NT2/D1 (cell line): ENCODE data around the gene P2RX3.

Source experiments
- DNase-seq: peaks from one replicate; pipeline ENCODE4 v3.0.0-alpha.2; 2011; ENCODE audit warnings: low read depth, low spot score
- H3K27me3 ChIP-seq: 2 replicates; pipeline ENCODE4 v1.6.0; 2011; ENCODE audit warnings: mild to moderate bottlenecking; ENCODE audit not compliant: insufficient read length, insufficient read depth
- H3K36me3 ChIP-seq: 2 replicates; pipeline ENCODE4 v1.6.1; 2011; ENCODE audit warnings: mild to moderate bottlenecking, low read length, mixed read lengths; ENCODE audit not compliant: insufficient read depth, insufficient read length
- H3K4me1 ChIP-seq: 2 replicates; pipeline ENCODE4 v1.5.1; 2011; ENCODE audit not compliant: insufficient read depth, insufficient read length
- H3K4me3 ChIP-seq: 2 replicates; pipeline ENCODE4 v1.5.1; 2011; ENCODE audit warnings: low read depth; ENCODE audit not compliant: insufficient read length
- H3K9ac ChIP-seq: 2 replicates; pipeline ENCODE4 v1.6.0; 2011; ENCODE audit warnings: low read depth; ENCODE audit not compliant: insufficient read length
- H3K9me3 ChIP-seq: 2 replicates; pipeline ENCODE4 v1.5.1; 2011; ENCODE audit warnings: mild to moderate bottlenecking, low read length; ENCODE audit not compliant: insufficient read depth
- SUZ12 ChIP-seq: IDR thresholded peaks from 2 replicates; pipeline ENCODE4 v1.6.1; 2011; ENCODE audit not compliant: insufficient read length, insufficient read depth; ENCODE audit errors: extremely low read depth
- YY1 ChIP-seq: IDR thresholded peaks from 2 replicates; pipeline ENCODE4 v1.6.1; 2011; ENCODE audit not compliant: insufficient read length, insufficient read depth
- ZNF274 ChIP-seq: IDR thresholded peaks from 2 replicates; pipeline ENCODE4 v1.6.1; 2011; ENCODE audit warnings: mild to moderate bottlenecking, low read depth, low read length

Gene P2RX3

DNA sequence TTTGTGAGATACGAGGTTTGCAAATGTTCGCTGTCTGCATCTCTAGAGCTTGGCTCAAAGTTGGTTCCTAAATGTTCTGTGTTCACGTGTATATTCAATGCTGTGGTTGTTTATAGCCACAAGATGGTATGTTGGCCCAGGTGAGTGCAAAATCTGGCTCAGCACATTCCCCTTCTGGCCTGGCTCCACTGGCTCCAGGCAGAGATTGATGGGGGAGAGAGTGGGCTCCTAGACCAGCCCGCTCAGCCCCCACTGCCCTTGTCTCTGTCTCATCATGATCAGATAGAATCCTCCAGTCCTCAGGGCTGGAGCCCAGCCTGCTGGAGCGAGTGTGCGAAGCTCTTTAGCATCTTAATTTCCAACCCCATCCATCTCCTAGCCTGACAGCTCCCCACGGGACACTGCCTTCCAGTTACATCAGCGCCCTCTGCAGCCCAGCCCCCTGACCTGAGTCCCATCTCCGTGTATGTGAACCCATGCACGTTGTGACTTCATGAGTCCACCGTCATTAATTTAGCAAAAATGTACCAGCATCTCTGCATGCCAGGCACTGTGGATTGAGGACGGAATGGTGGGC, 2.0 kb downstream of the P2RX3 start:
- DNase-seq, result no peak
- Histone ChIP-seq H3K9me3 (no peaks in the 10 kb centered on the region), H3K4me3 (no peak overlapping the region), H3K9ac (no peak overlapping the region), H3K36me3 (no peaks in the 10 kb centered on the region), H3K4me1 (peaks cover 32% of the 10 kb centered on the region), H3K27me3 (no peaks in the 10 kb centered on the region)
- TF ChIP-seq ZNF274, result no peak
- no peak for TF ChIP-seq SUZ12
- no peak for TF ChIP-seq YY1

DNA sequence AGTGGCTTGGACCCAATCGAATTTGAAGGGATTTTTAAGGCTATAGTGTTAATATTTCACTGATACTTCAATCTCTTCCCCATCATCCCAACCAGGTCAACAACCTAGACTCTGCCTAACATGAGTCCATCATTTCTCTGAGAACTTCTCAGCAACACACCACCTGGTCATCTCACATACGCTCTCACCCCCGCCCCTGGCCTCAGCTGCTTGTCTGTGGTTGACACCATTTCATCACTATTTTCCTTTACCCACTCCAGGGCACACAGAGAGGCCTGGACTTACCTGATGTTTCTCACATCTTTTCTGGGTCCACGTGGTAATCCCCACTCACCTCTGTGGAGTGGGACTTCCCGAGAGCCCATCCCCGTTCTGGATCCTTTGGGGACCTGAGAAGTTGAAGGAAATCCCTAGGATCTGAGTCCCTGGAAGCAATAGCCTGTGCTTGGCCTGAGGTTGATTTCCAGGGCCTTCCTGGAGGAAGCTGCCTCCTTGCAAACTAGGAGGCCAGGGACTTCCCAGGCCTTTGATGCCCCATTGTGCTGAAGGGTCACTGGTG, 3.2 kb downstream of the P2RX3 start:
- TF ChIP-seq YY1 (no peak), ZNF274 (no peak), SUZ12 (no peak)
- DNase-seq, result no peak
- Histone ChIP-seq H3K27me3 (no peaks in the 10 kb centered on the region), H3K4me3 (no peak overlapping the region), H3K9me3 (no peaks in the 10 kb centered on the region), H3K9ac (no peak overlapping the region), H3K36me3 (no peaks in the 10 kb centered on the region), H3K4me1 (peaks cover 34% of the 10 kb centered on the region)

DNA sequence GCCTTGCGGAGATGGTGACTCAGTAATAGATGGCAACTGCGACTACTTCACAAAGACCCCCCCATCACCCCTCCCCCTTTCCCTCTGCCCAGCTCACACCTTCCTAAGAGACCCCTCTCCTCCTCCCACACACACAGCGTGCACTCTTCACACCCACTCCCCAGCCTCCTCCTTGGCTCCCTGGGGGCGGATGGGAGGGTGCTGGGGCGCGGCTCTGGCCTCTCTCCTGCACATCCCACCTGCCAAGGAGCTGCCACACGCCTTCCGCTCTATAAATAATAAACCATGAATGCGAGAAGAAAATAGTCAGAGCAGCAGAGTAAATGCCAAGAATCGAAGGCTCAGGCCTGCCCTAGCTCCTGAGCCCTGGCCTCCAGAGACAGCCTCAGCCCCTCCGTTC, 4.5 kb downstream of the P2RX3 start:
- H3K4me3 ChIP-seq, result no peak overlapping the region
- TF ChIP-seq SUZ12 (no peak), YY1 (no peak), ZNF274 (no peak)
- H3K9me3 ChIP-seq, result no peaks in the 10 kb centered on the region
- no peaks in the 10 kb centered on the region for H3K36me3 ChIP-seq
- peaks cover 8% of the 10 kb centered on the region for H3K27me3 ChIP-seq
- no peak overlapping the region for H3K9ac ChIP-seq
- no peak for DNase-seq
- peaks cover 34% of the 10 kb centered on the region for H3K4me1 ChIP-seq

DNA sequence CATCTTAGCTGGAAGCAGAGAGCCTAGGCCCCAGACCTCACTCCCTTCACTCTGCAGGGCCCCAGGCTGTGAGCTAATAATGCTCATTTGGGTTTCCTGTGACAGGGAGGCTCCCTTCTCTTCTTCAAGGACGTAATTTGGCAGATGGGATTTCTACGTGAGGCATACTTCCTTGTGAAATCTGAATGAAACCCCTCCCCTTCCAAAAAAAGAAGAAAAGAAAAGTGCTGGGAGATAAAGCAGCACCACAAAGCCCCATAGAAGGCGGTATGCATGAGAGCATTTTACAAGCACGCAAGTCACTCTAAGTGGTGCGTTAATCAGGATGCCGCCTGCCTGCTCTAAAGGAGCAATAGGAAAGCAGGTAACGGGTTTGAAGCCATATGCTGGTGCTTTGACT, 5.7 kb downstream of the P2RX3 start:
- Histone ChIP-seq H3K27me3 (peaks cover 10% of the 10 kb centered on the region), H3K9me3 (no peaks in the 10 kb centered on the region), H3K4me3 (no peak overlapping the region), H3K9ac (peak overlapping the region; percentile 50), H3K36me3 (no peaks in the 10 kb centered on the region), H3K4me1 (peaks cover 33% of the 10 kb centered on the region)
- DNase-seq, result no peak
- TF ChIP-seq ZNF274, result no peak

DNA sequence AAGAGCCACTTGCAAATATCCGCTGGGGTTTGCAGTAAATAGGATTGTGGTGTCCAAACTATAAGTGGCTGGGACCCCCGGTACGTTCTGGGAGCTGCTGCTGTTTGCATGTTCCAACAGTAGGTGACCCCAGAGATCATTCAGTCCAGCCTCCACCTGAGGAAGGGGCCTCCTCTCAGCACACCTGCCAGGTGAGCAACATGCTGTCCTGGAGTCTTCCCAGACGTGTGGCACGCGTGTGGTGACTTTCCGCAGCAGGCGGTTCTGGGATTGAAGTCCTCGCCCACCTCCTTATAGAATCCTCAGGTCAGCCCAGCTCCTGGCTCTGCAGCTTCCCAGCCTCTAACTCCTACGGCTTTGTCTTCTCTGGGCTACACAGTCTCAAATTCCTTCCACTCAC, 6.7 kb downstream of the P2RX3 start:
- TF ChIP-seq YY1 (no peak), SUZ12 (no peak), ZNF274 (no peak)
- Histone ChIP-seq H3K9me3 (no peaks in the 10 kb centered on the region), H3K9ac (no peak overlapping the region), H3K4me3 (no peak overlapping the region), H3K4me1 (peaks cover 27% of the 10 kb centered on the region), H3K36me3 (no peaks in the 10 kb centered on the region), H3K27me3 (peaks cover 10% of the 10 kb centered on the region)
- no peak for DNase-seq

DNA sequence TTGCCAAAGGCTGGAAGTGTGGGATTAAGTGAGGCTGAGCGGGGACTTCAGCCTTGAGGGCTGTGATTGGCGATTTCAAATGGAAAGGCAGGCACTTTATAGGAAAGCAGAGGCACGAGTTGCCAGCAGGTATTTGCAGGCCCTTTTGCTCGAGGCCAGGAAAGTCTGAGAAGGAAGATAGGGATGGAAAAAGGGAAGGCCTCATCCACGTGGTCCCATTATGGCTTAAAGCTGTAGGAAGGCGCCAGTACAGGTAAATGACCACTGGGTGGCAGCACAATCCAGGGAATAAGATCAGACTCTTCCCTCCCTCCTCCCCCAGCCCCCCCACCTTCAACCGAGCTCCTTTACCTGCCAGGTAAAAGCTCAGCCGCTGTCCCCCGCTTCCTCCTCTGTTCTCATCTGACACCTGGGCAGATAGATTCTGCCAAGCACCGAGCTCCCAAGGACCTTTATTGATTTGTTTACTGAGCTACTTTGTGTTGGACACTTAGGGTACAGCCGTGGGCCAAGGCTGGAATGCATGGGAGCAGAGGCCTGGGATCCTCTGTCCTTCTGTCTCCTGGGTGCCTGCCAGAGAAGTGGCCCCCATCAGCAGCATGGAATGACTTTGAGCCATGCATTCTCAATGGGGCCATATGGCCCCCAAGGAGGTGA, 7.5 kb downstream of the P2RX3 start:
- Histone ChIP-seq H3K9me3 (no peaks in the 10 kb centered on the region), H3K4me1 (peaks cover 20% of the 10 kb centered on the region), H3K9ac (no peak overlapping the region), H3K27me3 (peaks cover 10% of the 10 kb centered on the region), H3K36me3 (no peaks in the 10 kb centered on the region), H3K4me3 (no peak overlapping the region)
- DNase-seq, result peak; percentile 79
- TF ChIP-seq YY1 (no peak), SUZ12 (no peak), ZNF274 (no peak)

DNA sequence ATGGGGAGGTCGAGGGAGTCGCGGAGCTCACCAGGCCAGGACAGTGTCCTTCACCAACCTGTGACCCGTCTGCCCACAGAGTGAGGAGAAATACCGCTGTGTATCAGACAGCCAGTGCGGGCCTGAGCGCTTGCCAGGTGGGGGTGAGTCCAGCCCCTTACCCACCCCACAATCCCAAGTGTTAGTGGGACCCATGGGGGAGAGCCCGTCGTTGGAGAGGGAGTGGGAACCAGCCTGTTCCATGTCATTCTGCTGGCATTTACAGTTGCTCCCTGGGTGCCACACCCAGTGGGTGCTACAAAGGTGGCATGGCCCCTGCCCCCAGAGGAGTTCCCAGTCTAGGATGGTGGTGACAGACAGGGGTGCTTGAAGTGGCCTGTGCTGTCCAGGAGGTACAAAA, 9.2 kb downstream of the P2RX3 start:
- H3K4me3 ChIP-seq, result no peak overlapping the region
- H3K9ac ChIP-seq, result no peak overlapping the region
- peaks cover 10% of the 10 kb centered on the region for H3K27me3 ChIP-seq
- TF ChIP-seq SUZ12, result no peak
- no peak for TF ChIP-seq ZNF274
- TF ChIP-seq YY1, result no peak
- peaks cover 20% of the 10 kb centered on the region for H3K4me1 ChIP-seq
- H3K9me3 ChIP-seq, result peaks cover 13% of the 10 kb centered on the region
- DNase-seq, result no peak
- no peaks in the 10 kb centered on the region for H3K36me3 ChIP-seq

DNA sequence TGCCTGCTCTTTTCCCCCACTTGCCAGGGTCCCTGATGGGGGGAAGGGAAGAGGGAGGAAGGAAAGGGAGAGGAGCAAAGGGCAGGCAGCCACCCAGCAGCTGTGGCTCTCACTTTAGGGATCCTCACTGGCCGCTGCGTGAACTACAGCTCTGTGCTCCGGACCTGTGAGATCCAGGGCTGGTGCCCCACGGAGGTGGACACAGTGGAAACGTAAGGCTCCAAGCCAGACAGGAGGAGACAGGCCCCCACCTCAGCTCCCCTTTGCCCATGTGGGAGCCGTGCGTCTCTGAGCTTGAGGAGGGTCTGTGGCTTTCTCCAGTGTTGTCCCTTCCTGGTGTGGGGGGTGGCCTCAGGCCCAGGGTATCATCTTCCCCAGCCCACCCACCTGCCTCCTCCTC, 9.9 kb downstream of the P2RX3 start:
- TF ChIP-seq YY1 (no peak), ZNF274 (no peak), SUZ12 (no peak)
- no peaks in the 10 kb centered on the region for H3K36me3 ChIP-seq
- no peak overlapping the region for H3K4me3 ChIP-seq
- H3K27me3 ChIP-seq, result peaks cover 10% of the 10 kb centered on the region
- H3K4me1 ChIP-seq, result peaks cover 23% of the 10 kb centered on the region
- H3K9ac ChIP-seq, result peak overlapping the region; percentile 8
- no peak for DNase-seq
- H3K9me3 ChIP-seq, result peaks cover 13% of the 10 kb centered on the region
